ENCODE results near the gene MEF2D. TPM values are rescaled to one million over a fixed set of nuclear protein-coding genes. Genes with fewer than 3 reads are reported as not detected.
A peak's percentile ranks its signal among the peaks of the same experiment; 100 is the strongest.

MEF2D gene
- total RNA-seq, 4 donors from 2014 or later = 8.4 to 101 (median 35.1) TPM

DNA sequence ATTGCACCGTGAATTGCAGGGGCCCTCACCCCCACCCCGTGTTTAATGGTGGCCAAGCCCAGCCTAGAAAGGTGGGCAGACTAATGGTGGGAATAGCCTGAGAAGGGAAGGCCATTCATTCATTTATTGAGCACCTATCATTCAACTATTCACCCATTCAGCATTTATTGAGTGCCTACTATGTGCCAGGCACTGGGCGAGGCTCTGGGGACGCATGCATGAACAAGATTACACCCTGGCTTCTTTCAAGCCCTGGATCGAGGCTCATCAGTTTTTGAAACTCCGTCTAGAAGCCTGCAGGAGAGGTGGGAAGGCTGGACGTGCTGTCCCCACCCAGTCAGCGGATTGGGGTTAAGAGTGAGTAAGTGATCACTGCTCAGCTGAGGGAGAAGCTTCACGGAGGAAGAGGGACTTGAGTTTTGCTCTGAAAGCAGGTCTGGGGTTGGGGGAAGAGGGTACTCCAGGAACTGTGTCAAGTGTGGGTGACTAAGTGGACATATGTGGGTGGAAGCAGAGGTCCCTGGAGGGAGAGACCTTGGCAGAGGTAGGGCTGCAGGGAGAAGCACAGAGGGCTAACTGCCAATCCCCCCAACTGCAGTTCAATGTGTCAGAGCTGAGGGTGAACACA, 35.6 kb downstream of the MEF2D start:
- Histone ChIP-seq H3K36me3 (no peaks in the 10 kb centered on the region), H3K27me3 (no peaks in the 10 kb centered on the region), H3K9me3 (no peaks in the 10 kb centered on the region), H3K4me1 (peaks cover 7 to 18% of the 10 kb centered on the region in 2 donors), H3K4me3 (no peak overlapping the region), H3K27ac (peak overlapping the region; percentile 75 to 90)
- TF ChIP-seq POLR2A (IDR thresholded peaks at IDR 0.05) = no peak
- TF ChIP-seq, protein P1, sequence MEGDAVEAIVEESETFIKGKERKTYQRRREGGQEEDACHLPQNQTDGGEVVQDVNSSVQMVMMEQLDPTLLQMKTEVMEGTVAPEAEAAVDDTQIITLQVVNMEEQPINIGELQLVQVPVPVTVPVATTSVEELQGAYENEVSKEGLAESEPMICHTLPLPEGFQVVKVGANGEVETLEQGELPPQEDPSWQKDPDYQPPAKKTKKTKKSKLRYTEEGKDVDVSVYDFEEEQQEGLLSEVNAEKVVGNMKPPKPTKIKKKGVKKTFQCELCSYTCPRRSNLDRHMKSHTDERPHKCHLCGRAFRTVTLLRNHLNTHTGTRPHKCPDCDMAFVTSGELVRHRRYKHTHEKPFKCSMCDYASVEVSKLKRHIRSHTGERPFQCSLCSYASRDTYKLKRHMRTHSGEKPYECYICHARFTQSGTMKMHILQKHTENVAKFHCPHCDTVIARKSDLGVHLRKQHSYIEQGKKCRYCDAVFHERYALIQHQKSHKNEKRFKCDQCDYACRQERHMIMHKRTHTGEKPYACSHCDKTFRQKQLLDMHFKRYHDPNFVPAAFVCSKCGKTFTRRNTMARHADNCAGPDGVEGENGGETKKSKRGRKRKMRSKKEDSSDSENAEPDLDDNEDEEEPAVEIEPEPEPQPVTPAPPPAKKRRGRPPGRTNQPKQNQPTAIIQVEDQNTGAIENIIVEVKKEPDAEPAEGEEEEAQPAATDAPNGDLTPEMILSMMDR (IDR thresholded peaks at IDR 0.05) = no peak
- DNase-seq = no peak
- intact Hi-C loops (cut with DNase I; ENCODE audit: low total_unique reads) = no loop called here

DNA sequence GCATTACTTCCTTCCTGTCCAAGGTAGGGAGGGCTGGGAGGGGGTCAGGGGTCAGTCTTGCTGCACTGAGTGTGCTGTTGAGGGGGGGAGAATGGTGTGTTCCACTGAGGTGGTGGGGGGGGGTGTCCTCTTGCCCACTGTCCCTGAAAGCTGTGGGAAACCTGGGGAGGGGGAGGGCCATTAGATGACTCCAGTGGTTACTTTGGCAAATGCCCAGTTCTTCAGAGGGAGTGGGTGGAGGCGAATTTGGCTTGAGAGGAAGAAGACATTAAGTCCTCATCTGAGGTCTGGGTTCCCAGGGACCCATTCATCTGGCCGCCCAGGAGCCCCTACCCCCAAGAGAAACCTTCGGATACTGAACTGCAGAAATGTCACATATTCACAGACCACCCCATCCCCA, 36.2 kb downstream of the MEF2D start:
- no peak for TF ChIP-seq POLR2A (IDR thresholded peaks at IDR 0.05)
- TF ChIP-seq, protein P1 (IDR thresholded peaks at IDR 0.05) = no peak
- intact Hi-C loops (cut with DNase I; ENCODE audit: low total_unique reads) = no loop called here
- Histone ChIP-seq H3K27ac (peak overlapping the region; percentile 75 to 90), H3K27me3 (no peaks in the 10 kb centered on the region), H3K9me3 (no peaks in the 10 kb centered on the region), H3K4me1 (peaks cover 7 to 18% of the 10 kb centered on the region in 2 donors), H3K36me3 (no peaks in the 10 kb centered on the region), H3K4me3 (no peak overlapping the region)
- DNase-seq = peak in 1 of 2 donors; percentile 68

DNA sequence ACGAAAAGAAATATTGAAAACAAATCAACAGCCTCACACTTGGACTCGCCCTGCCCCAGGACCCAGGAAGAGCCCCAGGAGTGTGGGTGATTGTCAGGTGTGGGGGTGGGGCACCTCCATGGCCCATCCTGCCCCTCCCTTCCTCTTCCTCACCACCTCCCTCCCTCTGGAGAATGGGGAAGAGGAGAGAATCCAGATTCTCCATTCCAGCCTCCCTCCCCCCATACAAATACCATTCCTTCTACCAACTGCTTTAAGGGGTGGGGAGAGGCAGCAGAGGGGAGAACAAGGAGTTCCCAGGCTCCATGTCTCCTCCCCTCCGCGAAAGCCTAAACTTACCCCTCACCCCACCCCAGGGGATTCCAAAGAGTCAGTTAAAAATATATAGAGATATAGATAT, 36.7 kb downstream of the MEF2D start:
- intact Hi-C loops (cut with DNase I; ENCODE audit: low total_unique reads) = no loop called here
- H3K9me3 ChIP-seq = no peaks in the 10 kb centered on the region
- peaks cover 7 to 18% of the 10 kb centered on the region in 2 donors for H3K4me1 ChIP-seq
- H3K27me3 ChIP-seq = no peaks in the 10 kb centered on the region
- TF ChIP-seq POLR2A (IDR thresholded peaks at IDR 0.05) = no peak
- TF ChIP-seq, protein P1 (IDR thresholded peaks at IDR 0.05) = no peak
- H3K27ac ChIP-seq = peak overlapping the region; percentile 75 to 90
- DNase-seq = peak in 1 of 2 donors; percentile 70
- no peaks in the 10 kb centered on the region for H3K36me3 ChIP-seq
- no peak overlapping the region for H3K4me3 ChIP-seq

DNA sequence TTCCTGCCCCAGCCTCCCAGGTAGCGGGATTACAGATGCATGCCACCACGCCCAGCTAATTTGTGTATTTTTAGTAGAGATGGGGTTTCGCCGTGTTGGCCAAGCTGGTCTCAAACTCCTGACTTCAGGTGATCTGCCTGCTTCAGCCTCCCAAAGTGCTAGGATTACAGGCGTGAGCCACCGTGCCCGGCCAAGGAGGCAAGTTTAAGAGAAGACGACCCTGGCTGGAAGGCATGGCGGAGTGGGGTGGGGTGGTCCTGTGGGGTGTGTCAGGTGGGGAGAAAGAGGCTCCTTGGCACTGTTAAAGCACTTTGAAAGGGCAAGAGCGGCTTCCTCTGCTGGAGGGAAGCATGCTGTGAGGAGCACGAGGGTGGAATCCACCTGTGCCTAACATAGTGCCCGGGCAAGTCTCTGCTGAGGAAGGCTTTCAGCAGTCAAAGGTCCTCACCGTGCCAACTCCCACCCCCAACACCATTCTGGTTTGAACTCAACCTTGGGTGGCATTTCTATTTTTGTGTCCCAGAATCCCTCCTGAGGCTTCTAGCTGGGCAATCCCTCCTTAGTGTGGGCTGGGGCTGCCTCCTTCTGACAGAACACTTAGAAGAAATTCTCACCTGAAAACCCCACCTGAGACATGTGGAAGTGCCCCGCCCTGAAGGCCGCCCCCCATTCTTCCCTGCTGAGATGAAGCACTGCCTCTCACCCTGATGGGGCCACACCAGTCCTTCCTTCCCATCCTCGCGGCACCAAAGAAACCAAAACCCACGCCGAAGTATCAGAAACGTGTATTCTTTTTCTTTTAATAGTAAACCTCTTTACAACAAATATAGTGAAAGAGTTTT, 37.4 kb downstream of the MEF2D start:
- no peaks in the 10 kb centered on the region for H3K36me3 ChIP-seq
- peak overlapping the region; percentile 75 to 90 for H3K27ac ChIP-seq
- no peak for DNase-seq
- intact Hi-C loops (cut with DNase I; ENCODE audit: low total_unique reads) = no loop called here
- no peak overlapping the region for H3K4me3 ChIP-seq
- TF ChIP-seq, protein P1 (IDR thresholded peaks at IDR 0.05) = no peak
- no peak for TF ChIP-seq POLR2A (IDR thresholded peaks at IDR 0.05)
- no peaks in the 10 kb centered on the region for H3K27me3 ChIP-seq
- no peaks in the 10 kb centered on the region for H3K9me3 ChIP-seq
- peaks cover 8 to 18% of the 10 kb centered on the region in 2 donors for H3K4me1 ChIP-seq

Measured in uterus (tissue), 4 donors.